HepG2 (cell line): Measurements from ENCODE around the gene SEPTIN10. TPM values are rescaled to one million over a fixed set of nuclear protein-coding genes. Genes with fewer than 3 reads are reported as not detected.

Experiments
- CHD2 ChIP-seq: IDR thresholded peaks from 2 replicates; pipeline ENCODE4 v1.6.1; 2011; ENCODE audit warnings: low read depth, low read length, improper control_type of control experiment
- GMEB2 ChIP-seq: IDR thresholded peaks from 2 replicates; pipeline ENCODE4 v1.6.1; 2016; ENCODE audit warnings: missing biosample characterization, missing genetic modification reagents, low read depth
- HMG20A ChIP-seq: IDR thresholded peaks from 2 replicates; pipeline ENCODE4 v1.6.1; 2016; ENCODE audit warnings: borderline replicate concordance
- HMGXB4 ChIP-seq, 2 experiments: sonication (generic) in 1 of 2; formaldehyde crosslinking in 1 of 2; IDR thresholded peaks; 2 replicates each; pipeline versions ENCODE4 v1.4.0 to v1.6.1; 2018 to 2020; ENCODE audit warnings: missing genetic modification reagents in 2 of 2, borderline replicate concordance in 1 of 2, low read depth in 1 of 2, mild to moderate bottlenecking in 1 of 2, missing biosample characterization in 1 of 2
- MEIS1 ChIP-seq: sonication (generic); formaldehyde crosslinking; IDR thresholded peaks from 2 replicates; pipeline ENCODE4 v1.9.0; 2021; ENCODE audit warnings: mild to moderate bottlenecking, missing genetic modification reagents, moderate library complexity, borderline replicate concordance
- MTF2 ChIP-seq: sonication (generic); formaldehyde crosslinking; IDR thresholded peaks from 2 replicates; pipeline ENCODE4 v1.5.0; 2020; ENCODE audit warnings: missing genetic modification reagents, borderline replicate concordance
- REL ChIP-seq: sonication (generic); formaldehyde crosslinking; conservative IDR thresholded peaks from 2 replicates; pipeline ENCODE4 v1.8.0; 2022; ENCODE audit warnings: mild to moderate bottlenecking, missing genetic modification reagents, moderate library complexity
- RFX5 ChIP-seq: IDR thresholded peaks from 2 replicates; pipeline ENCODE4 v1.6.1; 2011; ENCODE audit warnings: low read depth, low read length, improper control_type of control experiment
- SALL1 ChIP-seq: sonication (generic); formaldehyde crosslinking; IDR thresholded peaks from 2 replicates; pipeline ENCODE4 v1.8.0; 2022; ENCODE audit warnings: mild to moderate bottlenecking, missing genetic modification reagents
- ZNF468 ChIP-seq: sonication (generic); formaldehyde crosslinking; IDR thresholded peaks from 2 replicates; pipeline ENCODE4 v1.8.0; 2022; ENCODE audit warnings: mild to moderate bottlenecking, moderate library complexity, missing genetic modification reagents
- ZNF543 ChIP-seq: sonication (generic); formaldehyde crosslinking; IDR thresholded peaks from 2 replicates; pipeline ENCODE4 v1.4.0; 2020; ENCODE audit warnings: mild to moderate bottlenecking, missing genetic modification reagents
- ZNF550 ChIP-seq: sonication (generic); formaldehyde crosslinking; IDR thresholded peaks from 2 replicates; pipeline ENCODE4 v1.4.0; 2020; ENCODE audit warnings: mild to moderate bottlenecking, missing genetic modification reagents, borderline replicate concordance
- ZNF558 ChIP-seq: sonication (generic); formaldehyde crosslinking; IDR thresholded peaks from 2 replicates; pipeline ENCODE4 v1.9.0; 2022; ENCODE audit warnings: mild to moderate bottlenecking, missing genetic modification reagents, borderline replicate concordance
- ZNF761 ChIP-seq: sonication (generic); formaldehyde crosslinking; conservative IDR thresholded peaks from 2 replicates; pipeline ENCODE4 v1.4.0; 2020; ENCODE audit warnings: mild to moderate bottlenecking, missing genetic modification reagents
- ZNF772 ChIP-seq: sonication (generic); formaldehyde crosslinking; IDR thresholded peaks from 2 replicates; pipeline ENCODE4 v1.5.0; 2020; ENCODE audit warnings: mild to moderate bottlenecking, missing genetic modification reagents
- ZNF781 ChIP-seq: sonication (generic); formaldehyde crosslinking; IDR thresholded peaks from 2 replicates; pipeline ENCODE4 v1.5.1; 2020; ENCODE audit warnings: borderline replicate concordance, mild to moderate bottlenecking, missing genetic modification reagents; ENCODE audit errors: not compliant biosample characterization
- polyA plus RNA-seq, 8 experiments: library from polyadenylated mRNA; depleted of rRNA in 3 of 8; stranded (reverse) in 7 of 8; unstranded in 1 of 8; fragments of >200 nt; fragmentation: Illumina TruSeq in 4 of 8; extraction: Trizol in 4 of 8; gene quantifications; 2 replicates each; pipeline versions ENCODE4 v1.2.1 to v1.2.3, GENCODE V29; 2011 to 2016; ENCODE audit warnings: low read depth in 4 of 8, missing spikeins in 1 of 8, mixed read lengths in 1 of 8; ENCODE audit not compliant: insufficient read depth in 1 of 8
- total RNA-seq, 5 experiments: library from RNA; depleted of rRNA; stranded (reverse); fragments of >200 nt; fragmentation: Illumina TruSeq; extraction: Trizol; gene quantifications; 2 replicates each; pipeline ENCODE4 v1.2.3, GENCODE V29; 2016; ENCODE audit warnings: low read depth in 1 of 5
- TF ChIP-seq, protein P1 (sequence below): sonication (generic); formaldehyde crosslinking; IDR thresholded peaks from 2 replicates; pipeline ENCODE4 v1.5.1; 2020; ENCODE audit warnings: mild to moderate bottlenecking, missing genetic modification reagents
- TF ChIP-seq, protein P2 (sequence below): sonication (generic); formaldehyde crosslinking; IDR thresholded peaks from 2 replicates; pipeline ENCODE4 v1.8.1; 2022; ENCODE audit warnings: mild to moderate bottlenecking, missing genetic modification reagents
- TF ChIP-seq, protein P3 (sequence below): sonication (generic); formaldehyde crosslinking; IDR thresholded peaks from 2 replicates; pipeline ENCODE4 v1.5.0; 2020; ENCODE audit warnings: missing genetic modification reagents

The SEPTIN10 gene
- total and polyA plus RNA-seq, 2 of the 13 experiments (the other 11 are each of a cell fraction or from before 2014, with no cell fraction given): 45.8 to 67.5 TPM

DNA sequence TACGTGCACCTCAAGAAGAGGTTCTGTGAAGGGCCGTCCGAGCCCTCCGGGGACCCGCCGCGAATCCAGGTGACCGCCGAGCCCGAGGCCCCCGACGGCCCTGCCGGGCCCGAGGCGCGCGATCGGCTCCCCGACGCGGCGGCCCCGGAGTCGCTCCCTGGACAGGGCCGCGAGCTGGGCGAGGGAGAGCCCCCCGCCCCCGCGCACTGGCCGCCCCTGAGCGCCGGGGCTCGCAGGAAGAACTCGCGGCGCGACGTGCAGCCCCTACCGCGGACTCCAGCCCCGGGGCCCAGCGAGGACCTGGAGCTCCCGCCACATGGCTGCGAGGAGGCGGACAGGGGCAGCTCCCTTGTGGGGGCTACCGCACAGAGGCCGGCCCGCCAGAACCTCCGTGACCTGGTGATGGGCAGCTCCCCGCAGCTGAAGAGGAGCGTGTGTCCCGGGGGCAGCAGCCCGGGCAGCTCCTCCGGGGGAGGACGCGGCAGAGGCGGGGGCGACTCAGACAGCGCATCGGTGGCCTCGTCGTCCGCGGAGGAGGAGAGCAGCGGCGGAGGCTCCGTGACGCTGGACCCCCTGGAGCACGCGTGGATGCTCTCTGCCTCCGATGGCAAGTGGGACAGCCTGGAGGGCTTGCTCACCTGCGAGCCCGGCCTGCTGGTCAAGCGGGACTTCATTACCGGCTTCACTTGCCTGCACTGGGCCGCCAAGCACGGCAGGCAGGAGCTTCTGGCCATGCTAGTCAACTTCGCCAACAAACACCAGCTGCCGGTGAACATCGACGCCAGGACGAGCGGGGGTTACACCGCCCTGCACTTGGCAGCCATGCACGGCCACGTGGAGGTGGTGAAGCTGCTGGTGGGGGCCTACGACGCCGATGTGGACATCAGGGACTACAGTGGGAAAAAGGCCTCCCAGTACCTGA is 1.2 kb upstream of the SEPTIN10 start (continued):
- TF ChIP-seq, protein P1, sequence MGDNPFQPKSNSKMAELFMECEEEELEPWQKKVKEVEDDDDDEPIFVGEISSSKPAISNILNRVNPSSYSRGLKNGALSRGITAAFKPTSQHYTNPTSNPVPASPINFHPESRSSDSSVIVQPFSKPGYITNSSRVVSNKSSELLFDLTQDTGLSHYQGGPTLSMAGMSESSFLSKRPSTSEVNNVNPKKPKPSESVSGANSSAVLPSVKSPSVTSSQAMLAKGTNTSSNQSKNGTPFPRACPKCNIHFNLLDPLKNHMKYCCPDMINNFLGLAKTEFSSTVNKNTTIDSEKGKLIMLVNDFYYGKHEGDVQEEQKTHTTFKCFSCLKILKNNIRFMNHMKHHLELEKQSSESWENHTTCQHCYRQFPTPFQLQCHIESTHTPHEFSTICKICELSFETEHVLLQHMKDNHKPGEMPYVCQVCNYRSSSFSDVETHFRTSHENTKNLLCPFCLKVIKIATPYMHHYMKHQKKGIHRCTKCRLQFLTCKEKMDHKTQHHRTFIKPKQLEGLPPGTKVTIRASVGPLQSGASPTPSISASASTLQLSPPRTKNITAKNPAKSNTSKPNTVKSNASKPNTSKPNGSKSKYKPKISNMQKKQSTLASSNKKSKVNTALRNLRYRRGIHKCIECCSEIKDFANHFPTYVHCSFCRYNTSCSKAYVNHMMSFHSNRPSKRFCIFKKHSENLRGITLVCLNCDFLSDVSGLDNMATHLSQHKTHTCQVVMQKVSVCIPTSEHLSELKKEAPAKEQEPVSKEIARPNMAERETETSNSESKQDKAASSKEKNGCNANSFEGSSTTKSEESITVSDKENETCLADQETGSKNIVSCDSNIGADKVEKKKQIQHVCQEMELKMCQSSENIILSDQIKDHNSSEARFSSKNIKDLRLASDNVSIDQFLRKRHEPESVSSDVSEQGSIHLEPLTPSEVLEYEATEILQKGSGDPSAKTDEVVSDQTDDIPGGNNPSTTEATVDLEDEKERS (CRISPR knock-in tag): no peak; the same call in 1 of the 2 replicates
- TF ChIP-seq ZNF772 (CRISPR knock-in tag): no peak; the same call in 1 of the 2 replicates
- TF ChIP-seq RFX5: no peak
- 0 out of 2 replicates have a peak, but pooled peaks have one; percentile 58 for TF ChIP-seq ZNF558 (CRISPR knock-in tag)
- TF ChIP-seq, protein P2, sequence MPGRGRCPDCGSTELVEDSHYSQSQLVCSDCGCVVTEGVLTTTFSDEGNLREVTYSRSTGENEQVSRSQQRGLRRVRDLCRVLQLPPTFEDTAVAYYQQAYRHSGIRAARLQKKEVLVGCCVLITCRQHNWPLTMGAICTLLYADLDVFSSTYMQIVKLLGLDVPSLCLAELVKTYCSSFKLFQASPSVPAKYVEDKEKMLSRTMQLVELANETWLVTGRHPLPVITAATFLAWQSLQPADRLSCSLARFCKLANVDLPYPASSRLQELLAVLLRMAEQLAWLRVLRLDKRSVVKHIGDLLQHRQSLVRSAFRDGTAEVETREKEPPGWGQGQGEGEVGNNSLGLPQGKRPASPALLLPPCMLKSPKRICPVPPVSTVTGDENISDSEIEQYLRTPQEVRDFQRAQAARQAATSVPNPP (CRISPR knock-in tag): no peak; the same call in 1 of the 2 replicates
- TF ChIP-seq ZNF781 (CRISPR knock-in tag): peak; percentile 89
- TF ChIP-seq REL (CRISPR knock-in tag): peak; percentile 96
- peak; percentile 64 for TF ChIP-seq SALL1 (CRISPR knock-in tag)
- no peak for TF ChIP-seq HMG20A (CRISPR knock-in tag)
- TF ChIP-seq ZNF468: no peak
- TF ChIP-seq, protein P3, sequence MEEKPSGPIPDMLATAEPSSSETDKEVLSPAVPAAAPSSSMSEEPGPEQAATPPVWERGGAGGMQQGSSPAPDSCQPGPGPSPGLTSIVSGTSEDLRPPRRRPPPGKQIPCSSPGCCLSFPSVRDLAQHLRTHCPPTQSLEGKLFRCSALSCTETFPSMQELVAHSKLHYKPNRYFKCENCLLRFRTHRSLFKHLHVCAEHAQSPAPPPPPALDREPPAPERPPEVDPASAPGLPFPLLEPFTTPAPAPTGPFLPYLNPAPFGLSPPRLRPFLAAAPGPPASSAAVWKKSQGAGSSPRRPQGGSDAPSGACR (CRISPR knock-in tag): peak; percentile 77; the same call in 1 of the 2 replicates
- peak; percentile 85 for TF ChIP-seq ZNF543
- no peak for TF ChIP-seq MTF2 (CRISPR knock-in tag)
- TF ChIP-seq ZNF761 (CRISPR knock-in tag): peak; percentile 96; the same call in 1 of the 2 replicates
- 0 out of 2 replicates have a peak, but pooled peaks have one; percentile 59 for TF ChIP-seq ZNF550
- peak; percentile 87 for TF ChIP-seq MEIS1 (CRISPR knock-in tag)
- no peak for TF ChIP-seq CHD2
- peak in 1 of 2 experiments; percentile 72; a peak in 2 of 4 replicates for TF ChIP-seq HMGXB4 (CRISPR knock-in tag; IDR thresholded peaks at IDR 0.05; ENCODE audit: borderline replicate concordance in 1 of 2, low read depth in 1 of 2)
- no peak for TF ChIP-seq GMEB2
